Stimulated activated CD8-positive, alpha-beta memory T cell treated with anti-CD3 and anti-CD28 coated beads, Interleukin-4, amount 100 ng/mL, for 24 hours (primary cell): ENCODE measurements around the gene POU2F1.

Source experiments
- DNase-seq: peaks from one replicate; pipeline ENCODE4 v3.0.0-alpha.2; 2020; ENCODE audit warnings: low read depth

The POU2F1 gene

DNA sequence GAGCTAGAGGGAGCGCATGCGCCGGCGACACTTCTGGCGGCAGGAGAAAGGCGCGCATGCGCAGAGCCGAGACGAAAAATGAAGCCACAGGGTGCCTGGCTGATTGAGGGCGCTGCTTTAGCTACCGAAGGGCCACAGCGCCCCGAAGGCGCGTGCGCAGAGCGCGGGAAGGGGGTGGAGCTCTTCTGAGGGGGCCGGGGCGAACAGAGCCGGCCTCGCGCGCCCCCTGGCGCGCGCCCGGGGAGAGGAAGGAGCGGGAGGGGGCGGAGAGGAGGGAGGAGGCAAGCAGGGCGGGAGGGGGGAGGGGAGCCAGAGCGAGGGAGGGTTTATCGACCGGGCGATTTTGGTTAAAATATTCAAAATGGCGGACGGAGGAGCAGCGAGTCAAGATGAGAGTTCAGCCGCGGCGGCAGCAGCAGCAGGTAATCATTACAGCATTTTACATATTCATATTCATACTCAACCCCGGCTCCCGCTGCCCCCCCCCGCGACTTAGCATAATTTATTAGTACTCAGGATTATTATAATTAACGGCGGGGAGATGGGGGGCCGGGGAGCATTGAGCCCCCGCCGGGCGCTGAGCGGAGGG is at the start of gene POU2F1:
Gene POU2F1, plus strand, starts transcription at position 350 of the 589 bp plus-strand sequence. Its CDS starts 12 bp downstream, at position 362.
- peak; percentile 98 for DNase-seq

DNA sequence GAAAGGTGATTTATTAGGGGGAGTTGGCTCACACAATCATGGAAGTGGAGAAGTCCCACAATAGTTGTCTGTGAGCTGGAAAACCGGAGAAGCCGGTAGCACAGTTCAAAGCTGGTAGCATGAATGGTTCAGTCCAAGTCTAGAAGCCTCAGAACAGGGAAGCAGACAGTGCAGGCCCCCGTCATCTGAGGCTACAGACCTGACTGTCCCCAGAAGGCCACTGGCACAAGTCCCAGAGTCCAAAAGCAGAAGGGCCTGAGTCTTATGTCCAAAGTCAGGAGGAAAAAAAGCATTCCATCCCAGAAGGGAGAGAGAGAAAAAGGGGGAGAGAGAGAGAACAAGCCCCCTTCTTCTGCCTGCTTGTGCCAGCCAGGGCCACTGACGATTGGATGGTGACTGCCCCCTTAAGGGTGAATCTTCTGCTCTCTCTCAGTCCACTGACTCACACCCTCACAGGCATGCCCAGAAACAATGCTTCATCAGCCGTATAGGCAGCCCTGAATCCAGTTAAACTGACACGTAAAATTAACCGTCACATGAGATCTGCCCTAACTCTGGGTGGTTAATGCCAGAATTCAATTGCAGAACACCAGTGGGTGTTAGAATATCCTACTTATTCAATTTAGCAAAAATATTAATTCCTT is 49.3 kb upstream of the POU2F1 start:
- no peak for DNase-seq

DNA sequence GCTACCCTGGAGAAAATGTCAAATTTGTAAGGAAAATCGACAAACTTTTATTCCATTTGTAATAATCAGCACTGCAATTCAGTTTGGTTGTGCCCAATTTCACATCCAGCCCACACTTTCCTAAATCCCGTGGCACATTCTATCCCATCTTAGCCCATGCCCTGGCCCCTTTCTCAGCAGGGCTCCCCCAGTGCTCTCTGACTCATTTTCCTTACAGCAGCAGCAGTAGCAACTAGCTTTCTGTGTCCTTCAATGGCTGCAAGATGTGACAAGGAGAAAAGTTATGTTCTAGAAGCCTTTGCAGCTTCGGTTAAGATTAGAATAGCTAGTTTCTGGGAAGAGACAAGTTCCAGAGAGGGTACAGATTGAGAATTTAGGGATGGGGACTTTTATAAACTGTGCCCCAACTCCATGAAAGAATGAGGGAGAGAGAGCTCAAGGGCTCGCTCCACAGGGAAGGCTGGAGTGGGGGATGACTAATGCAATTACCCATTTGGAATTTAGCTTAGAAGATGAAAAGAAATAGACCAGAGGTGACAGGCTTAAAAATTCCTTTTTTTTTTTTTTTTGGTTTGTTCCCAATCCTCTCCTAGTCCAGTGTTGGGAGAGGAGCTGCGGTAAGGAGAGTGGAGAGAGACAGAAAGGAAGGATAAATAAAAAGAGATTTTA is 47.0 kb upstream of the POU2F1 start:
- DNase-seq, result no peak

DNA sequence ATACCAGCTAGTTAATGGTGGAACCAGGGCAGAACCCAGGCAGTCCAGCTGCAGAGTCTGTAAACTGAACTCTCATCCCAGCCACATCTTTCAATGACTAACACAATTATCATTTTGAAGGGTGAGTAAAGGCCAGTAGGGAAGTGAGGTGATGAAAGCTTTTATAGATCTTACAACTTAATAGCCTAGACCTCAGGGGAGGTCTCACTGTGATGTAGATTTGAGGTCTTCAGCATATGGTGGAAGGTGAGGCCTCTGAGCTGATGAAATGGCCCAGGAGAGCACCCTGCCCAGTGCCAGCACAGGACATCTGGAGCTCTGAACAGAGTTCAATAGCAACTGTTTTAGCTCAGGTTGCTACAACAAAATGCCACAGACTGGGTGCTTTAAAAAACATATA is 44.8 kb upstream of the POU2F1 start:
- DNase-seq, result no peak

DNA sequence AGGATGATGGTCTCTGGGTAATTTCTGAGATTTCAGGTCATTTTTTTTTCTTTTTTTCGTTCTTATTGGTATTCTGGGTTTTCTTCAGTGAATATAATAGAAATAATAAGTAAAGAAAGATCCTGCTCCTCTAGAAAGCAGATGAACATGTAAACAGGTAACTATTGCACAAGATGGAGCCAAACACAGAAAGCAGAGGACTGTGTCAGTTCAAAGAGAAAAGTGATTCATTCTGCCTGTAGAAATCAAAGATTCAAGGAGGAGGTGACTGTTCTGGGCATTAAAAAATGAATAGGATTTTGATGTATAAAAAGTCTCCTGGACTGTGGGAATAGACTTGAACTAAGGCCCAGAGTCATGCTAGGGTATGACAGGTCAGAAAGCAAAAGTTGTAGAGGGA is 41.9 kb upstream of the POU2F1 start:
- DNase-seq, result no peak

DNA sequence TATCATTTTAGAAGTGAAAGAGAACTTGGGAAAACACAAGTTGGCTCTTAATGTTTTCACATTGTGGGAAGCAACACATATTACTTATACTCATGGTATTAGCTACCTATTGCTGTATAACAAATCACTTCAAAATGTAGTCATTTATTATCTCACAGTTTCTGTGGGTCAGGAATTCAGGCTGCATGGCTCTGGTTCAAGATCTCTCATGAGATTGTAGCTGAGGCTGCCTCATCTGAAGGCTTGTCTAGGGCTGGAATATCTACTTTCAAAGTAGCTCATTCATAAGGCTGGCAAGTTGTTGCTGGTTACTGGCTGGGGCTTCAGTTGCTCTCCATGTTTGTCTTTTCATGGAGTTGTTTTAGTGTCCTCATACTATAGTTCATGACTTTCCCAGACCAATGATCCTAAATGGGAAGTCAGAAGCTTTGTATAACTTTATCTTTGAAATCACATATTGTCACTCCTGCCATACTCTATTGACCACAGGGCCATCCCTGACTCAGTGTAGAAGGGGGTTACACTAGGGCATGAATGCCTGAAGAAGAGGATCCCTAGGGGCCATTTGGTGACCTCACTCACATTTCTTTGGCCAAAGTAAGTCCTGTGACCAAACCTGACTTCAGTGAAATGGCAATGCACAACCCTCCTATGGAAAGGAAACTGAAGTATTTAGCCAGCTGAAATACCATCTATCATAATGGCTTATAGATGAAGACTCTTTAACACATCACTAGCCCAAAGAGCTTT is 37.9 kb upstream of the POU2F1 start:
- no peak for DNase-seq

DNA sequence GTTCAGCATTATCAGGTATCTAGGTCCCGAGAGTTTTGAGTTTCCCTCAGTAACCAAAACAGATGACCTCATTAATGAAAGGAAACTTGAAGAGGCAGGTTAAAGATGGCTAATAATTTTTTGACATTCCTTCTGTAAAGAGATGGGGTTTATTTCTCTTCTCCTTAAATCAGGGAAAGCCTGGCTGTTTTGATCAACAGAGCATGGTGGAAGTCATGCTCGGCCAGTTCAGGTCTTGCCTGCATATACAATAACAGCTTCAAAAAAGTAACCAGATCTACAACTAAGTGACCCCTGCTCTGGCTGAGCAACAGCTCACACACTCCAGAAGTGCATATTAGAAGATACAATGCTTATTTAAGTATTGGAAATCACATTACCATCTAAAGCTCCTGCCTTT is 36.6 kb upstream of the POU2F1 start:
- DNase-seq, result no peak

DNA sequence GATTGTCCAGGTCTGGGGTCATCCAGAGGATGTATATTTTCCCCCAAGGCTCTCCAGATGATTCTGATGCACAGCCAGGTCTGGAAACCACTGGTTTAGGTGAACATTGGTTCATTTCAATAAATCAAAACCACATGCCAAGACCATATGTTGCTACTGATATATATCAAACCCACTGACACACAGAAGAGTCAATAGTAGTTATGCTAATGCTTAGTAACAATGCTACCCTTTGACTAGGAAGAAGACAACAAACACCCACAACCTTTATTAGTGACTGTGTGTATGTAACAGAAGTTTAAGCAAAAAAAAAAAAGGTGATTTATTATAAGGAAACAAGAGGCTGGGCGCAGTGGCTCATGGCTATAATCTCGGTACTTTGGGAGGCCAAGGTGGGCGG is 35.6 kb upstream of the POU2F1 start:
- DNase-seq, result no peak

DNA sequence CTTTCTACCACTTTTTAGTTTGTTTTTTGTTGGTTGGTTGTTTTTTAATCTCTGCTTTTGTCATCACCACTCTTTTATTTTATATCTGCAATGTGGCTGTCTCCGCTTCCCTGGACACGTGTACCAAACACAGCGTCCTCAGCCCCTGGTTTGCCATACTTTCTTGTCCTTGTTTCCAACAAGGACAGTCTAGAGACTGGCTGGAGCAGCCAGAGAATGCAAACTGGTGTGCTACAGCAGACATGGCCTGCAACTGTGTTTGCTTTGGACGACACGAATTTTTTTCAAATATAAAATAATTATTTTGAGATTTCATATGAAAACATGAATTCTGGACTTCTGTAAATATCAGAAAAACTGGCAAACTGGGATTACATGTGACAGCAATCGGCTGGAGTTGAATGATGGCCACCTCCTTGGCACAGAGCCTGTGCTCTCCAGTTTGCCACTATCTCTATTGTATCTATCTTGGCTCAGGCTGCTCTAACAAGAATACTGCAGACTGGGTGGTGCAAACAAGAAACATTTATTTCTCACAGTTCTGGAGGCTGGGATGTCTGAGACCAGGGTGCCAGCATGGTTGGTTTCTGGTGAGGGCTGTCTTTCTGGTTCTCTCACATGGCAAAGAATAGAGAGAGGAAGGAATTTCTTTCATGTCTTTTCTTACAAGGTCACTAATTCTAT is 34.6 kb upstream of the POU2F1 start:
- DNase-seq, result no peak

DNA sequence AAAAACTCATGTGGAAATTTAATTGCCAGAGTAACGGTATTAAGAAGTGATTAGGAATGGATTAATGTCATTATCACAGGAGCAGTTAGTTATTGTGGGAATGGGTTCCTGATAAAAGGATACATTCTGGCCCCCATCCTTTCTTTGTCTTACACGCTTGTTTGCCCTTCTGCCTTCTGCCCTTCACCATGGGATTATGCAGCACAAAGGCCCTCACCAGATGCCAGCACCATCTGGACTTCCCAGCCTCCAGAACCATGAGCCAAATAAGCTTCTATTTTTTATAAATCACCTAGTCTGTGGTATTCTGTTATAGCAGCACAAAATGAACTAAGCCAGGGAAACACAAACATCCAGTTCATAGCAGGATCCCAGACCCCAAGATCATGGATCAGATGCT is 33.9 kb upstream of the POU2F1 start:
- DNase-seq, result no peak

DNA sequence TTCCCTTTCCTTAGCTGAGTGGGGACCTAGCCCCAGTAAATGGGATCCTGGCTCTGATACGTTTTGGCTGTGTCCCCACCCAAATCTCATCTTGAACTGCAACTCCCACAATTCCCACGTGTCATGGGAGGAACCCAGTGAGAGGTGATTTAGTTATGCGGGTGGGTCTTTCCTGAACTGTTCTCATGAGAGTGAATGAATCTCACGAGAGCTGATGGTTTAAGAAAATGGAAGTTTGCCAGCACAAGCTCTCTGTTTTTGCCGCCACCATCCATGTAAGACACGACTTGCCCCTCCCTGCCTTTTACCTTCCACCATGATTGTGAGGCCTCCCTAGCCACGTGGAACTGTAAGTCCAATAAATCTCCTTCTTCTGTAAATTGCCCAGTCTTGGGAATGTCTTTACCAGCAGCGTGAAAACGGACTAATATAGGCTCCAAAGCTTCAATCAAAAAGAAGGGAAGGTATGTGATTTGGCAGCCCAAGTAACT is 29.9 kb upstream of the POU2F1 start:
- DNase-seq, result no peak

DNA sequence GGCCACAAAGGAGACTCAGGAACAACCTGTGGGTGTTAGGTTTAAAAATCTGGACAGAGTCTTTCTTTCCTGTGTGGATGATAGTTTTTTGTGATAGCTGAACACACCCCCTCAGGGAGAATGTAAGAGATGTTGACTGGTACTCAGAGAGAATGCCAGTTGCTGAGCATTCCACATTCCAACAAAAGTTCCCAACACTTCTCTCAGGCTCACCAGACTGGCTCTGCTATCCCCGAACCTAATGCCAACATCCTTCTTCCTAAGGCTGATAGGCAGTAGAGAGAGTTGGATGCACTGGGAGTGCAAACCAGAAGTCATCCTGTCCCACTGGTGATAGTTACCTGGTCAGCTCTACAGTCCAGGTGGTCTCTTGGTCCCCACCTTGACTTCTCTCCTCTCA is 28.7 kb upstream of the POU2F1 start:
- DNase-seq, result no peak

DNA sequence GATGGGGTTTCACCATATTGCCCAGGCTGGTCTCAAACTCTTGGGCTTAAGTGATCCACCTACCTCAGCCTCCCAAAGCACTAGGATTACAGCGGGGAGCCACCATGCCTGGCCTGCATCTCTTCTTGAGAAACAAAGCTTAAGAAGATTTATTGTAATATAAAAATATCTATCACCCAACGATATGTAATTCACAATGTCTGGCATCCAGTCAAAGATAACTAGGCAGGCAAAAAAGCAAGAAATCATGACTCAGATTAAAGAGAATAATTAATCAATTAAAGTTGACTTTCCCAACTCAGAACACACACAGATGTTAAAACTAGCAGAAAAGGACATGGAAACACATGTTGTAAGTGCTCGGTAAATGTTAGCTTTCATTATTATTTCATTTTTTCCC is 26.5 kb upstream of the POU2F1 start:
- DNase-seq, result no peak

DNA sequence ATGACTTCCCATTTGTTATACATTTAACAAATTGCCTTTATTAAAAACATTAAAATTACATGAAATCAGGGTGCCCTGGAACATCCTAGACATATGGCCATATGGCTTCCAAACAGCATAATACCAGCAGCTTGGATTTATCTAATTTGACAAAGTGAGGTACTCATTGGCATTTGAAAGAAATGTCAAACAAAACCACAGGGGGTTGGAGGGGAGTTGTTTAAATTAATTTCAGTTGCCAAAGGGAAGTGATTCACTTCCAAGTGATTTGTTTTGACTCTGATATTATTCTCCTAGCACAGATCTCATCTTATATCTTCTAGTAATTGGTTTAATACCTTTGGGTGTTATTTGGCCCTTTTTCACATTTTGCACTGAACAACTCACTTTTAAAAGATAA is 24.5 kb upstream of the POU2F1 start:
- DNase-seq, result no peak

DNA sequence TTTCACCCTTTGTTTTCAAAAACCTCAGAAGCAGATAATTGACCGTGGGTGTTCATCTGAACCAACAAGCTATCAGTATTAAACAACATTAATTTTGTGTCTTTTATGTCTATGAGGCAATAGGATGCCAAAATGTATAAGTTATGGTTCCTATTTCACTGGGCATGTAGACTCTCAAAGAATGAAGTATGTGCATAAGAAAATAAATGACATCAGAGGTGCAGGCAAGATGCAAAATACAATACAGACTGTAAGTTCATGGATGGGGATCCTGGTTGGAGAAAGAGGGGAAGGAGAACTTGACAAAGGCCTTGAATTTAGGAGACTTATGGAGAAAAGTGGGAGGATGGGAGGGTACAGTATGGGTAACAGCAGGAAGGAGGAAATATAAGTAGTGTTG is 23.4 kb upstream of the POU2F1 start:
- DNase-seq, result no peak

DNA sequence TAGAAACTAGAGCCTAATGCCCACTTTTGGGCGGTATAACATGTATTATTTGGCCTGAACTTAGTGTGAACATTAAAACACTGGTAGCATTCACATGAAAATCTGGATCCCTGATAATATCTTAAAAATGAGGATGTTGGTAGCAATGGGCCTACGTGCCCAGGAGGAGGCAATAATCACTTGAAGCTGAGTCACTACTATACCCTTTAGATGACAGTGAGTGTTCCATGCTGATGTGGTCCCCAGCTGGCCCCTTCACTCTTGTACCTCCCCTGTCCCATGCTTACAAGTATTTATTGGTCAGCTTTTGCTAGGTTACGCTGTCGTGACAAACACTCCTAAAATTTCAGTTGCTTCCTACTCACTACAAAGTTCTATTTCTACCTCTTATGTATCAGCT is 23.0 kb upstream of the POU2F1 start:
- no peak for DNase-seq

DNA sequence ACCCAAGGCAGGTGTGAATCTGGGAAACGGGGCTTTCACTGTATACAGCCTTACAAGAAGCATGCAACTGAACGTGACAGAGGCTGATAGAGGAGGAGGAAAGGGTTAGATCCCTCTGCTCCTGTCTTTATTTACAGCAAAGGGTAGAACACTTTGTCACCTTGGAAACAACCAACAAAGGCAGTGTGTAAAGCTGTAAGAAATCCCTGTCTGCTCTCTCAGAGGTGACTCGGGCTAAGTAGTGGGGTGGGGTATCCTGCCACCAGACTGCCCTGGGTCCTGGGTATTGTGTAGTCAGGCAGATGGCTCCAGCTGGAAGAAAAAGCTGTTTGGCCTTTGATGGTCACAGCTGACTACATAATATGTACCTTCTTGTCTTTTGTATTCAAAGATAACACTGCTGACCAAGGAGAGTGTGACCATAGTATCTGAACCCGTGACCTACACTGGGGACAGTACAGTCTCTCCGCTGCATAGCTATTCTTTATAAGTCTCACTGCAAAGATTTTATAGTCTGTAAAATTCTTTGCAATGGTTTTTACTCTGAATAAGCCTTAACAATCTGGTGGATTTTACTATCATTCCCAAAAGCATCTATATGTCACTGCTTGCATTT is 22.1 kb upstream of the POU2F1 start:
- DNase-seq, result no peak

DNA sequence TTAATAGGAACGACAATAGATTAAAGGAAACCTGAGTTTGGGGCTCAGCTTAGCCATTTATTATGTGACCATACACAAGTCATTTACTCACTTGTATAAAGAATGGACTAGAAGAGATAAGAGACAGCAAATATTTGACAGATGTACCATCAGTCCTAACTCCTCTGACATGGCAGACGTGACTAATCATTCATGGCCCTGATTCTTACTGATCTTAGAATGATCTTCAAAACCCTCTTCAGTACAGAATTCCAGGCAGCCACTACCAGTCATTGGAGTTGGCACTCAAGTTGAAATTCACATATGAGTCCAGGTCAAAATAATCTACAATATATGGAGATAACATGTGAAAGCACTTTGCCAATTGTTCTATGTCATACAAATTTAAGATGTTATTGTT is 21.0 kb upstream of the POU2F1 start:
- DNase-seq, result no peak

DNA sequence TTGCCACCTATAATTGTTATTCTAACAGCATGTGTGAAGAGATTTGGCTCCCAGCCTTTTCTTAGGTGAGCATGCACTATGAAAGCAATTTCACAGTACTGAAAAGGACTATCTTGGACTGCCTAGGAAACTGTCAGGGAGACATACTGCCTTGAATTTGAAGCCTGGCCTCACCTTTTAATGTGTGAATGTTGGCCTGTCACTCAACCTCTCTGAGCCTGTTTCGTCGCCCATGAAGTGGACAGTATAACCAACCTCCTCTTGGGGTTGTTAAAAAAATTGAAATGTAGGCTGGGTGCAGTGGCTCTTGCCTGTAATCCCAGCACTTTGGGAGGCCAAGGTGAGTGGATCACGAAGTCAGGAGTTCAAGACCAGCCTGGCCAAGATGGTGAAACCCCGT is 20.4 kb upstream of the POU2F1 start:
- no peak for DNase-seq

DNA sequence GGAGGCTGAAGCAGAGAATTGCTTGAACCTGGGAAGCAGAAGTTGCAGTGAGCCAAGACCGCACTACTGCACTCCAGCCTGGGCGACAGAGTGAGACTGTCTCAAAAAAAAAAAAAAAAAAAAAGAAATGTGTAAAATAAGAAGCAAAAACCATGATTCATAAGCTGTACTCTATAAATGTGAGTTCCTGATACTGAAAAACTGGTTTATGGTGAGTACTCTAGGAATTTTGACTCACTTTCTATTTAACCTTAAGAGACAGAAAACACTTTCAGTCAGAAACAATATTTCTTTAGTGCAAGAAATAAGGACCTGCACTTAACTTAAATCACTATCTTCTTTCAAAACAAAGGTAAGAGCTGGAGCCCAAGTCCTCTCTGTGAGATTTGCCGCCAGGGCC is 19.9 kb upstream of the POU2F1 start:
- DNase-seq, result no peak

DNA sequence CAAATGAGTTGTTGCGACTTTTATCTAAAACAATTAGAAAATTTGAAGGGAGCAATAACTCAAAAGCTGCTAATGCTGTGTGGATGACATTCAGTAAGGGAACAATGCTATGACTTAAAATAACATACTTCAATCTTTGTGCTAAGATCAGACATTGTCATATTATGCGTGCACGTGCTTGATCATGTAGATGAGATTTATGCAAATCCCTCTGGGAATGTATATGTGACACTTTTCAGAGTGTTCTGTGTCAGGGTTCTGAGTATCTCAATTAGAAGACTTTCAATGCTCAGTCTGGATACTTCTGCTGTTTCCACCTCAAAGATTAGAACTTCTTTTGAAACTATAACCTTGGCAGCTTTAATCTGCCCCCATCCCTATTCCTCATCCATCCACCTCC is 18.6 kb upstream of the POU2F1 start:
- no peak for DNase-seq
